Measurements from ENCODE around the gene CAPN1.

GRCh38 chr11:65260302-65260701, 78.6 kb downstream of the CAPN1 start:
- TF ChIP-seq POLR2A (IDR thresholded peaks at IDR 0.05; ENCODE audit: low read length) (no peak), GATA1 (IDR thresholded peaks at IDR 0.05; ENCODE audit: low read depth, low read length) (no peak)

Data from erythroblast (primary cell).